K562 (cell line): ENCODE data around the gene IARS1. TPM values are rescaled to one million over a fixed set of nuclear protein-coding genes. Genes with fewer than 3 reads are reported as not detected.

Source experiments
- CBX5 ChIP-seq: IDR thresholded peaks from 2 replicates; pipeline ENCODE4 v1.6.1; 2014; ENCODE audit warnings: low read depth, borderline replicate concordance
- CCNT2 ChIP-seq: IDR thresholded peaks from 2 replicates; pipeline ENCODE4 v1.6.1; 2011; ENCODE audit warnings: borderline replicate concordance, low read depth, mild to moderate bottlenecking, moderate library complexity, mixed read lengths, low read length; ENCODE audit not compliant: insufficient read length; ENCODE audit errors: extremely low read depth
- CHD2 ChIP-seq: IDR thresholded peaks from 2 replicates; pipeline ENCODE4 v1.6.1; 2011; ENCODE audit warnings: low read depth, low read length
- EGR1 ChIP-seq: fragments of 450-650 bp; conservative IDR thresholded peaks from 2 replicates; pipeline ENCODE4 v1.6.1; 2017; ENCODE audit warnings: mild to moderate bottlenecking
- ELF1 ChIP-seq: fragments of 200-800 bp; sonication (Bioruptor generic); IDR thresholded peaks from 2 replicates; pipeline ENCODE4 v1.6.1; 2016; ENCODE audit warnings: missing genetic modification characterization, missing compliant biosample characterization
- MECOM ChIP-seq: fragments of 250-450 bp; sonication (Bioruptor Pico); IDR thresholded peaks from 2 replicates; pipeline ENCODE4 v1.8.0; 2022; ENCODE audit warnings: inconsistent platforms
- NELFE ChIP-seq: IDR thresholded peaks from 2 replicates; pipeline ENCODE4 v1.6.1; 2011; ENCODE audit warnings: mild to moderate bottlenecking; ENCODE audit not compliant: insufficient read depth, insufficient read length
- NFIX ChIP-seq: fragments of 250-450 bp; sonication (Bioruptor Pico); IDR thresholded peaks from 2 replicates; pipeline ENCODE4 v1.4.0; 2020; ENCODE audit warnings: low read depth, mild to moderate bottlenecking, moderate library complexity
- POLR2B ChIP-seq: fragments of 450-650 bp; IDR thresholded peaks from 2 replicates; pipeline ENCODE4 v1.6.1; 2018; ENCODE audit warnings: low read depth; ENCODE audit not compliant: partially characterized antibody
- SMARCA5 ChIP-seq: fragments of 450-650 bp; IDR thresholded peaks from 2 replicates; pipeline ENCODE4 v1.6.1; 2016
- SREBF1 ChIP-seq: fragments of 150-350 bp; IDR thresholded peaks from 2 replicates; pipeline ENCODE4 v1.6.1; 2014; ENCODE audit warnings: antibody characterized with exemption, low read depth, low read length, borderline replicate concordance
- TCFL5 ChIP-seq: fragments of 250-450 bp; sonication (Bioruptor Pico); conservative IDR thresholded peaks from 2 replicates; pipeline ENCODE4 v1.6.1; 2021; ENCODE audit warnings: mild to moderate bottlenecking, moderate library complexity, matching md5 sums
- ZBED1 ChIP-seq: IDR thresholded peaks from 2 replicates; pipeline ENCODE4 v1.6.1; 2014
- ZNF175 ChIP-seq: fragments of 200-800 bp; sonication (Bioruptor generic); IDR thresholded peaks from 2 replicates; pipeline ENCODE4 v1.6.1; 2016; ENCODE audit warnings: low read depth, mild to moderate bottlenecking, missing genetic modification characterization, missing compliant biosample characterization
- ZNF764 ChIP-seq: fragments of 250-450 bp; sonication (Bioruptor Pico); IDR thresholded peaks from 2 replicates; pipeline ENCODE4 v1.4.0; 2020; ENCODE audit warnings: low read depth, mild to moderate bottlenecking, moderate library complexity
- polyA plus RNA-seq, 8 experiments: library from polyadenylated mRNA; depleted of rRNA in 4 of 8; stranded (reverse) in 5 of 8; unstranded in 3 of 8; fragments of >200 nt; fragmentation: Nextera tagmentation in 2 of 8; fragmentation: Illumina TruSeq in 1 of 8; extraction: Ambion mirVana in 2 of 8; extraction: Trizol in 1 of 8; gene quantifications; 2 replicates each; pipeline versions ENCODE4 v1.2.1 to v1.2.3, GENCODE V29; 2011 to 2014; ENCODE audit warnings: inconsistent platforms in 1 of 8, missing spikeins in 1 of 8
- total RNA-seq, 7 experiments: library from RNA; depleted of rRNA in 6 of 7; stranded (reverse); fragments of >200 nt in 6 of 7; fragmentation: Illumina TruSeq in 2 of 7; extraction: Trizol in 2 of 7; gene quantifications; 2 replicates each; pipeline versions ENCODE4 v1.2.1 to v1.2.3, GENCODE V29; 2011 to 2021; ENCODE audit warnings: low replicate concordance in 1 of 7
- TF ChIP-seq, protein P1 (sequence below), 2 experiments: fragments of 450-650 bp; IDR thresholded peaks; 2 replicates each; pipeline ENCODE4 v1.6.1; 2018; ENCODE audit warnings: mild to moderate bottlenecking in 2 of 2, low read depth in 1 of 2; ENCODE audit not compliant: partially characterized antibody in 2 of 2
- TF ChIP-seq, protein P2 (sequence below), 2 experiments: fragments of 450-650 bp in 1 of 2; sonication (generic) in 1 of 2; formaldehyde crosslinking in 1 of 2; IDR thresholded peaks in 1 of 2; conservative IDR thresholded peaks in 1 of 2; 2 replicates each; pipeline versions ENCODE4 v1.6.1 to v1.8.1; 2016 to 2023; ENCODE audit warnings: mild to moderate bottlenecking in 2 of 2, moderate library complexity in 2 of 2, inconsistent platforms in 1 of 2, missing genetic modification reagents in 1 of 2
- TF ChIP-seq, protein P3 (sequence below): fragments of 450-650 bp; formaldehyde crosslinking; IDR thresholded peaks from 2 replicates; pipeline ENCODE4 v1.4.0; 2022; ENCODE audit warnings: mild to moderate bottlenecking, moderate library complexity
- TF ChIP-seq, protein P4 (sequence below): IDR thresholded peaks from 2 replicates; pipeline ENCODE4 v1.6.1; 2016; ENCODE audit warnings: missing genetic modification characterization, missing compliant biosample characterization

IARS1 gene
- total and polyA plus RNA-seq, 9 of the 15 experiments (the other 6 are each of a cell fraction or from before 2014, with no cell fraction given): 119 to 371 (median 234) TPM

DNA sequence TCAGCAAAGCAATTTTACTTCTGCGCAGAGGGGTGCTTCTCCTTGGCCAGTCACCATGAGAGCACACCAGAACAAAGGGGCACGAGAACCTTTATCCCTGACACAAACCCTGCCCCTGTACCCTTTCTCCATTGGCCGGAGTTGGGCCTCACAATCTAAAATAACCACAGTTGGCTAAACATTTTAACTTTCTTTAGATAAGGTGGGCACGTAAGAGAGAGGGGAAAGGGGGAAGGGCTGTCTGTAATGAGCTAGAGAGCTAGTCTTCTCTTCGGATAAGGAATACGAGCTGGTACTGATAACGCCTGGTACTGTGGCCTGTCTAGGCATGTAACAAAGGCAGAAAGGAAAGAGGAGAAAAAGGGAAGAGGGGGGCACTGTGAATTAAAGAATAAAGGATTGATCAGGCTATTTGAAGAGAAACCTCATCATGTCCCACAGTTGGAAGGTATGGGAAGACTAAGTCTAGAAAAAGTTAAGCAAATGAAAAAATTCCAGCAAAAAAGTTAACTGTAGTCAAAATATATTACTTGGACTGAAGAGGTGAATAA lies 1.8 kb upstream of the IARS1 start (continued):
- TF ChIP-seq, protein P1, sequence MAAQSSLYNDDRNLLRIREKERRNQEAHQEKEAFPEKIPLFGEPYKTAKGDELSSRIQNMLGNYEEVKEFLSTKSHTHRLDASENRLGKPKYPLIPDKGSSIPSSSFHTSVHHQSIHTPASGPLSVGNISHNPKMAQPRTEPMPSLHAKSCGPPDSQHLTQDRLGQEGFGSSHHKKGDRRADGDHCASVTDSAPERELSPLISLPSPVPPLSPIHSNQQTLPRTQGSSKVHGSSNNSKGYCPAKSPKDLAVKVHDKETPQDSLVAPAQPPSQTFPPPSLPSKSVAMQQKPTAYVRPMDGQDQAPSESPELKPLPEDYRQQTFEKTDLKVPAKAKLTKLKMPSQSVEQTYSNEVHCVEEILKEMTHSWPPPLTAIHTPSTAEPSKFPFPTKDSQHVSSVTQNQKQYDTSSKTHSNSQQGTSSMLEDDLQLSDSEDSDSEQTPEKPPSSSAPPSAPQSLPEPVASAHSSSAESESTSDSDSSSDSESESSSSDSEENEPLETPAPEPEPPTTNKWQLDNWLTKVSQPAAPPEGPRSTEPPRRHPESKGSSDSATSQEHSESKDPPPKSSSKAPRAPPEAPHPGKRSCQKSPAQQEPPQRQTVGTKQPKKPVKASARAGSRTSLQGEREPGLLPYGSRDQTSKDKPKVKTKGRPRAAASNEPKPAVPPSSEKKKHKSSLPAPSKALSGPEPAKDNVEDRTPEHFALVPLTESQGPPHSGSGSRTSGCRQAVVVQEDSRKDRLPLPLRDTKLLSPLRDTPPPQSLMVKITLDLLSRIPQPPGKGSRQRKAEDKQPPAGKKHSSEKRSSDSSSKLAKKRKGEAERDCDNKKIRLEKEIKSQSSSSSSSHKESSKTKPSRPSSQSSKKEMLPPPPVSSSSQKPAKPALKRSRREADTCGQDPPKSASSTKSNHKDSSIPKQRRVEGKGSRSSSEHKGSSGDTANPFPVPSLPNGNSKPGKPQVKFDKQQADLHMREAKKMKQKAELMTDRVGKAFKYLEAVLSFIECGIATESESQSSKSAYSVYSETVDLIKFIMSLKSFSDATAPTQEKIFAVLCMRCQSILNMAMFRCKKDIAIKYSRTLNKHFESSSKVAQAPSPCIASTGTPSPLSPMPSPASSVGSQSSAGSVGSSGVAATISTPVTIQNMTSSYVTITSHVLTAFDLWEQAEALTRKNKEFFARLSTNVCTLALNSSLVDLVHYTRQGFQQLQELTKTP (IDR thresholded peaks at IDR 0.05; ENCODE audit: low read depth in 1 of 2, partially characterized antibody in 2 of 2): peak in 1 of 2 experiments; percentile 43
- TF ChIP-seq SMARCA5 (no peak), CCNT2 (no peak), CBX5 (no peak), POLR2B (no peak), MECOM (CRISPR knock-in tag) (no peak), SREBF1 (no peak), ZNF175 (peak; percentile 100), TCFL5 (CRISPR knock-in tag) (no peak), NFIX (CRISPR knock-in tag) (no peak), NELFE (no peak), ZBED1 (no peak), ZNF764 (CRISPR knock-in tag) (no peak), EGR1 (no peak), ELF1 (tag) (no peak), CHD2 (no peak)
- TF ChIP-seq, protein P2, sequence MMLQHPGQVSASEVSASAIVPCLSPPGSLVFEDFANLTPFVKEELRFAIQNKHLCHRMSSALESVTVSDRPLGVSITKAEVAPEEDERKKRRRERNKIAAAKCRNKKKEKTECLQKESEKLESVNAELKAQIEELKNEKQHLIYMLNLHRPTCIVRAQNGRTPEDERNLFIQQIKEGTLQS (IDR thresholded peaks at IDR 0.05): no peak
- TF ChIP-seq, protein P2 (CRISPR knock-in tag; conservative IDR thresholded peaks at IDR 0.05): no peak
- TF ChIP-seq, protein P3, sequence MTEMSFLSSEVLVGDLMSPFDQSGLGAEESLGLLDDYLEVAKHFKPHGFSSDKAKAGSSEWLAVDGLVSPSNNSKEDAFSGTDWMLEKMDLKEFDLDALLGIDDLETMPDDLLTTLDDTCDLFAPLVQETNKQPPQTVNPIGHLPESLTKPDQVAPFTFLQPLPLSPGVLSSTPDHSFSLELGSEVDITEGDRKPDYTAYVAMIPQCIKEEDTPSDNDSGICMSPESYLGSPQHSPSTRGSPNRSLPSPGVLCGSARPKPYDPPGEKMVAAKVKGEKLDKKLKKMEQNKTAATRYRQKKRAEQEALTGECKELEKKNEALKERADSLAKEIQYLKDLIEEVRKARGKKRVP: no peak
- TF ChIP-seq, protein P4, sequence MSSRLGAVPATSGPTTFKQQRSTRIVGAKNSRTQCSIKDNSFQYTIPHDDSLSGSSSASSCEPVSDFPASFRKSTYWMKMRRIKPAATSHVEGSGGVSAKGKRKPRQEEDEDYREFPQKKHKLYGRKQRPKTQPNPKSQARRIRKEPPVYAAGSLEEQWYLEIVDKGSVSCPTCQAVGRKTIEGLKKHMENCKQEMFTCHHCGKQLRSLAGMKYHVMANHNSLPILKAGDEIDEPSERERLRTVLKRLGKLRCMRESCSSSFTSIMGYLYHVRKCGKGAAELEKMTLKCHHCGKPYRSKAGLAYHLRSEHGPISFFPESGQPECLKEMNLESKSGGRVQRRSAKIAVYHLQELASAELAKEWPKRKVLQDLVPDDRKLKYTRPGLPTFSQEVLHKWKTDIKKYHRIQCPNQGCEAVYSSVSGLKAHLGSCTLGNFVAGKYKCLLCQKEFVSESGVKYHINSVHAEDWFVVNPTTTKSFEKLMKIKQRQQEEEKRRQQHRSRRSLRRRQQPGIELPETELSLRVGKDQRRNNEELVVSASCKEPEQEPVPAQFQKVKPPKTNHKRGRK (tag): no peak
